Skeletal muscle satellite cell (primary cell): Measurements from ENCODE around the gene LATS2.
"Not testable (repeated sequence)": the region's sequence is repeated elsewhere in the genome, so short reads cannot be mapped to it uniquely, and the experiment has no call there.

ENCODE experiments used
- H3K27me3 ChIP-seq: 2 replicates; pipeline ENCODE4 v1.7.0; 2013; ENCODE audit warnings: low read length; ENCODE audit not compliant: control insufficient read depth, insufficient read depth
- H3K36me3 ChIP-seq: 2 replicates; pipeline ENCODE4 v1.7.0; 2013; ENCODE audit warnings: mild to moderate bottlenecking, control low read depth, low read length; ENCODE audit not compliant: insufficient read depth
- H3K4me1 ChIP-seq: 2 replicates; pipeline ENCODE4 v1.7.0; 2013; ENCODE audit warnings: low read length; ENCODE audit not compliant: control insufficient read depth, insufficient read depth
- H3K4me2 ChIP-seq: 2 replicates; pipeline ENCODE4 v1.7.0; 2013; ENCODE audit warnings: mild to moderate bottlenecking, low read length
- H3K4me3 ChIP-seq: 2 replicates; pipeline ENCODE4 v1.7.0; 2013; ENCODE audit warnings: low read length
- H3K9ac ChIP-seq: 2 replicates; pipeline ENCODE4 v1.7.0; 2013; ENCODE audit warnings: mild to moderate bottlenecking, low read depth, low read length, moderate library complexity
- H3K9me3 ChIP-seq: replicated peaks from 2 replicates; pipeline ENCODE4 v1.7.0; 2013; ENCODE audit warnings: mild to moderate bottlenecking, control low read depth, low read length

Gene LATS2

DNA sequence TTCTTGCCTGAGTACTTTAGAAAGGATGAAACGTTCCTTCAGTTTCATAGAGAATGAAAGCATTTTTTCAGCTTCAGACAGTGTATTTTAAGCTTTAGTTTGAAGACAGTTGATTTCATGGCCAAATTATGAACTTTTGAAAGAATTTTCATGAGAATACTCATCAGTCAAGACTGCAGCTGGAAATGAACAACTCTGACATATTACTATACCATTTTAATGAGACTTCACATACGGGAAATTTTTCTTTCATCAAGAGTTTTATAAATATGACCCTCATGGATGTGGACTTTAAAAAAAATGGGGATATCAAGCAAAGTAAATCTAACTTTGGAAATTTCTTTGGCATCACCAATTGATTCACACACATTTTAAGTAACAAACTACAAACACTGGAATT is 6.4 kb downstream of the LATS2 start:
- Histone ChIP-seq H3K4me1 (peaks cover 45% of the 10 kb centered on the region), H3K36me3 (peaks cover 26% of the 10 kb centered on the region), H3K9ac (peak overlapping the region; percentile 21), H3K4me2 (peak overlapping the region; percentile 26), H3K4me3 (peak overlapping the region; percentile 3), H3K27me3 (no peaks in the 10 kb centered on the region), H3K9me3 (no peaks in the 10 kb centered on the region)

DNA sequence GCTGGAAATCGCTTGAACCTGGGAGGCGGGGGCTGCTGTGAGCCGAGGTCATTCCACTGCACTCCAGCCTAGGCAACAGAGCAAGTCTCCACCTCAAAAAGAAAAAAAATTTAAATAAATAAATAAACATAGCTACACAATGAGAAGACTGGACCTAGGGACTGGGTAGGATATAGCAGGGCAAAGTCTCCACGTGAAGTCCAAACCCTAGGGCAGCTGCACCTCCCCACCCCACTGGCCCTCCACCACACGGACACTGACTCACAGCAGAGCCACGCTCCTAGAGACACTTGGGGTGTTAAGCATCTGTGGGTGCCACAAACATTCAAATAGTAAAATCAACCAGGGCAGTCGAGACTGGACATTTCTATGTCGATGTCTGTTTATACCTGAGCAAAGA is 7.1 kb downstream of the LATS2 start:
- Histone ChIP-seq H3K27me3 (no peaks in the 10 kb centered on the region), H3K36me3 (peaks cover 21% of the 10 kb centered on the region), H3K9me3 (no peaks in the 10 kb centered on the region), H3K9ac (peak overlapping the region; percentile 21), H3K4me1 (peaks cover 38% of the 10 kb centered on the region), H3K4me3 (peak overlapping the region; percentile 3), H3K4me2 (peak overlapping the region; percentile 26)

DNA sequence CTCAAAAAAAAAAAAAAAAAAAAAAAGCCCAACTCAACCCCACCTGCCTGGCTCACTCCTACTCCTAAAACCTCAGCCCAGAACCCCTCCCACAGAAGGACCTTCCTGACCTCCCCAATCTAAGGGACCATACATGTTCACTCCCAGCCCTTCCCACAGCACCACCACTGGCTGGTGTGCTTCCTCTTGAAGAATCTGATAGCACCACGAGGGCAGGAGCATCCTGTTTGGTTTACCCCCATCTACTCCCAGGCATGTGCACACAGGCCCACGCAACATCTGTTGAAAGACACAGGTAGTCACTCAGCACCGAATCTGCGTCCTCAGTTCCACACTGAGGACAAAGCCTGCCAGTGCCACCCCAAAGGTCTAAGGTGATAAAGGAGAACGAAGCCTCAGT is 8.2 kb downstream of the LATS2 start:
- peaks cover 30% of the 10 kb centered on the region for H3K4me1 ChIP-seq
- H3K4me3 ChIP-seq = no peak overlapping the region
- no peaks in the 10 kb centered on the region for H3K9me3 ChIP-seq
- H3K9ac ChIP-seq = no peak overlapping the region
- no peak overlapping the region for H3K4me2 ChIP-seq
- H3K27me3 ChIP-seq = no peaks in the 10 kb centered on the region
- peaks cover 22% of the 10 kb centered on the region for H3K36me3 ChIP-seq

DNA sequence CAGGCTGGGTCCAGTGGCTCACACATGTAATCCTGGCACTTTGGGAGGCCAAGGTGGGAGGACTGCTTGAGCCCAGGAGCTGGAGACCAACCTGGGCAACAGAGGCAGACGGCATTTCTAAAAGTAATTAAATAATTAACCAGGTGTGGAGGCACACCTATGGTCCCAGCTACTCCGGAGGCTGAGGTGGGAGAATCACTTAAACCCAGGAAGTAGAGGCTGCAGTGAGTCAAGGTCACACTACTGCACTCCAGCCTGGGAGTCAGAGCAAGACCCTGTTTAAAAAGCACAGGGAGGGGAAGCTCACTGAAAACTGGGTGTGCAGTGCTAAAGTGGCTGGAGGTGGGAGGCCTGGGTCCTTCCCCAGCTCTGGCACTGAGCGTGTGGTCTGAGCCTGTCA is 9.7 kb downstream of the LATS2 start:
- Histone ChIP-seq H3K9me3 (no peaks in the 10 kb centered on the region), H3K4me1 (peaks cover 30% of the 10 kb centered on the region), H3K4me3 (no peak overlapping the region), H3K4me2 (no peak overlapping the region), H3K36me3 (peaks cover 25% of the 10 kb centered on the region), H3K27me3 (no peaks in the 10 kb centered on the region), H3K9ac (no peak overlapping the region)

- Histone ChIP-seq H3K9ac (no peak overlapping the region), H3K36me3 (peaks cover 26% of the 10 kb centered on the region), H3K4me1 (peaks cover 20% of the 10 kb centered on the region), H3K9me3 (no peaks in the 10 kb centered on the region), H3K4me2 (no peak overlapping the region), H3K4me3 (no peak overlapping the region), H3K27me3 (no peaks in the 10 kb centered on the region)
These were observed 10.8 kb downstream of the LATS2 start for GRCh38 chr13:21050288-21051197.

- peaks cover 11% of the 10 kb centered on the region for H3K4me1 ChIP-seq
- H3K27me3 ChIP-seq, H3K9ac ChIP-seq, H3K4me2 ChIP-seq, H3K4me3 ChIP-seq, H3K9me3 ChIP-seq: not testable (repeated sequence)
- H3K36me3 ChIP-seq = peaks cover 35% of the 10 kb centered on the region
These were observed 11.7 kb downstream of the LATS2 start for GRCh38 chr13:21049731-21050130.

DNA sequence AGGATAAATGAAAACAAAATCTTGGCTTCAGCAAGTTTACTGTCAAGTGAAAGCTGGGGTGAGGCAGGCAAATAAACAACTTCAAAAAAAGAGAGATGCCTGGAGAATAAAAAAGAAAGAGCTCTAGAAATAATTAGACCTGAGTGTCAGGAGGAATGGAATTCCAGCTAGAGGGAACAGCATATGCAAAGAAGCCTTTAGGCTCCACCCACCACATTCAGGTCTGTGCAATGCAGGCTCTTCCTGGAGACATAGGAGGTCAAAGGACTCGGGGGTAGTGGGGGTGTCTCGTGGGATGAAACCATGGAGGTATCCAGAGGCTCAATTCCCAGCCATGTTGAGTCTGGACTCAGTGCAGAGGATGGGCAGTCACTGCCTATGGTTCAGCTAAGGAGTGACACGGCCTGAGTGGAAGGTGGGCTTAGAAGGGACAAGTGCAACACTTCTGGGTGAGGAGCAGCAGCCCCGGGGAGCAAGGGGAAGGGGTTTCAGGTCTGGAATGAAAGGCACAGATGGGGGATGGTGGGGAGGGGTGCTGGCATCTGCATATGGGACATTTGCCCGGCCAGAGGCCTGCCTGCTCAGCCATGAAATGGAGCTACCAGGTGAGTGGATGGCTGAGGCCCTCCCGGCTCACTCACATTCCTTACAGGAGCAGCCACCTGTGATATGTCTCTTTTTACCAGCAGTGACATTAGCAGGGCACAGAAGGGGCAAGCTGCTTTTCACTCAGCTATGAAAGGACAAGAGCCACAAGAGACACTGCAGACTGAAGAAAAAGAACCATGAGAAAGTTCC is 12.3 kb downstream of the LATS2 start:
- H3K36me3 ChIP-seq = peaks cover 41% of the 10 kb centered on the region
- no peak overlapping the region for H3K4me3 ChIP-seq
- no peak overlapping the region for H3K4me2 ChIP-seq
- no peaks in the 10 kb centered on the region for H3K27me3 ChIP-seq
- H3K9me3 ChIP-seq = no peaks in the 10 kb centered on the region
- no peak overlapping the region for H3K9ac ChIP-seq
- peaks cover 6% of the 10 kb centered on the region for H3K4me1 ChIP-seq

DNA sequence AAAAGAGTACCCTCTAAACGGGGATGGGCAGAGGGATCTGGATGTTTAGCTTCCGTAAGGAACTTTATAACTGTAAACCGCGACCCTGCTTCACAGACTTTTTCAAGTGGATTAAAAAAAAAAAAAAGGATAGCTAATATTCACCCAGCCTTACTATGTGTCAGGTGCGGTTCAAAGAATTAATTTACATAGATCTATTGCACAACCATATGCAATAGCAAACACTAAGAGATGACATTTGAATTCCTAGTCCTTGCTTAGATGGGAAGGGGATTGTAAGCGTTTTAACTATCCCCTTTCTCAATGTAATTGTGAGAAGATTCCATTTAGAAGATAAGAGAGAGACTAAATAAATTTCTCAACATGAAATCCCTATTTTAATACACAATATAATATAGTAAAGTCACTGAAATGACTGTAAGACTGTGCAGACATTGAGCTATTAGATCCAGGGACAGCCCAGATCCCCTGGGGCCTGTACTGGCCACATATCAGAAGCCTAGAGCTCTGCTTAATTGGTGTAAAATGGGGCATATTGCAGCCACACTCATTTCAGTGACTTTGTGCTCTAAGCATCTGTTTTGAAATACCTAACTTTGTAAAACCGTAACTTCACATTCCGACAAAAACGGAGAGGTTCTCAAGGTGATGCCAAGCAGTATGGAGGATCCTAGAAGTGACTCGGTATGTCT is 13.6 kb downstream of the LATS2 start:
- H3K4me2 ChIP-seq = no peak overlapping the region

GRCh38 chr13:21047087-21047486 is 14.3 kb downstream of the LATS2 start:
- H3K9ac ChIP-seq = no peak overlapping the region
- H3K36me3 ChIP-seq = peaks cover 43% of the 10 kb centered on the region
- no peak overlapping the region for H3K4me3 ChIP-seq
- H3K4me1 ChIP-seq = peaks cover 6% of the 10 kb centered on the region
- H3K27me3 ChIP-seq = no peaks in the 10 kb centered on the region
- no peak overlapping the region for H3K4me2 ChIP-seq
- H3K9me3 ChIP-seq = no peaks in the 10 kb centered on the region

More for the DNA sequence above, 13.6 kb downstream of the LATS2 start:
- Histone ChIP-seq H3K9ac (no peak overlapping the region), H3K4me1 (peaks cover 6% of the 10 kb centered on the region), H3K36me3 (peaks cover 37% of the 10 kb centered on the region), H3K27me3 (no peaks in the 10 kb centered on the region), H3K4me3 (no peak overlapping the region), H3K9me3 (no peaks in the 10 kb centered on the region)

GRCh38 chr13:21046203-21046602 is 15.2 kb downstream of the LATS2 start:
- H3K4me2 ChIP-seq = no peak overlapping the region
- H3K36me3 ChIP-seq = peaks cover 42% of the 10 kb centered on the region
- H3K27me3 ChIP-seq = no peaks in the 10 kb centered on the region
- H3K4me1 ChIP-seq = peaks cover 6% of the 10 kb centered on the region
- H3K9ac ChIP-seq = no peak overlapping the region
- H3K4me3 ChIP-seq = no peak overlapping the region
- no peaks in the 10 kb centered on the region for H3K9me3 ChIP-seq

GRCh38 chr13:21045100-21045499 is 16.3 kb downstream of the LATS2 start:
- H3K9ac ChIP-seq = no peak overlapping the region
- no peaks in the 10 kb centered on the region for H3K9me3 ChIP-seq
- peaks cover 43% of the 10 kb centered on the region for H3K36me3 ChIP-seq
- H3K4me3 ChIP-seq = no peak overlapping the region
- no peaks in the 10 kb centered on the region for H3K4me1 ChIP-seq
- H3K27me3 ChIP-seq = no peaks in the 10 kb centered on the region
- H3K4me2 ChIP-seq = no peak overlapping the region
